SK-N-MC (cell line): Measurements from ENCODE around the gene TANC1.

Source experiments
- EZH2 ChIP-seq: fragments of 200-600 bp; sonication (generic); IDR thresholded peaks from one replicate; pipeline ENCODE4 v1.6.1; 2017; ENCODE audit warnings: antibody characterized with exemption
- FOXP2 ChIP-seq: optimal IDR thresholded peaks from 2 replicates; pipeline ENCODE3; 2011; ENCODE audit warnings: mild to moderate bottlenecking, moderate library complexity; ENCODE audit not compliant: insufficient read depth; ENCODE audit errors: extremely low read length, control extremely low read depth
- POLR2AphosphoS5 ChIP-seq: IDR thresholded peaks from 2 replicates; pipeline ENCODE4 v1.6.1; 2012; ENCODE audit warnings: mild to moderate bottlenecking, low read depth, low read length, borderline replicate concordance

DNA sequence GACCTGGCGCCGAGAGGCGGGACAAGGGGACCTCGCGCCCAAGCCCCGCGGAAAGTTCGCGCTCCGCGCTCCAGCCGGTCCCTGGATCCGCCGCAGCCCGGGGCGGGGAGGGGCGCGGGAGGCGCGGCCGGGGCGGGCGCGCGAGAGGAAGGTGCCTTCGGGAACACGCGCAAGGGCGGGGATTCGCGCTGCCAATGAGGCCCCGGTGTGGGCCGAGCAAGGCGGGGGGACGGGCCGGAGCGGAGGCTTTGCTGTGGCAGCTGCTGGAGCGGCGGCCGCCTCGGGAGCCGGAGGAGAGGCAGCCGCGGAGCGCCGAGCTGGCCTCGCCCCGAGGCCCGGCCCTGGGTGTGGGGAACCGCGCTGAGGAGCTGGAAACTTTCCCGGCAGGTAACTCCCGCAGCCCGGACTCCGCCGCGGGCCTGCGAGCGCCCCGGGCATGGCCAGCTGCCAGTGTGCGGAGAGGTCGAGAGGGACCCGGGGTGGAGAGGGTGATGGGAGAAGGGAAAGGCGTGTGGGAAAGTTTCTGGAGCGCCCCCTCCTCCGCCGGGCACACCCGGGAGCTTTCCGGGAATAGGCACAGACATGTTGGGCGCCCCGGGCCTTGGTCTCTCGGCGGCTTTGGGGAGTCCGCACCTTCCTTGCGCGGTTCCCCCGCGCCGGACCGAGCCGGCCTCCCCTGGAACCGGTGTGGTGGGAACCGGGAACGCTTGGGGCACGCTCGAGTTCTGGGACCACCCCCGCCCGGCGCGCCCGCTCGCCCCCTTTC, at the start of gene TANC1:
- TF ChIP-seq POLR2AphosphoS5 (peak; percentile 63; the same call in 1 of the 2 replicates), EZH2 (no peak), FOXP2 (no peak)
